ELF-1 (cell line): ENCODE measurements around the gene PARVB.
A peak's percentile ranks its signal among the peaks of the same experiment; 100 is the strongest.

ENCODE experiments used
- DNase-seq: peaks from one replicate; pipeline ENCODE4 v3.0.0-alpha.2; 2016; ENCODE audit warnings: low read depth, low spot score

The PARVB gene

GRCh38 chr22:44133161-44133560, 109.1 kb downstream of the PARVB start:
- DNase-seq, result no peak

- DNase-seq, result no peak
These were observed 109.9 kb downstream of the PARVB start for GRCh38 chr22:44133901-44134571.

DNA sequence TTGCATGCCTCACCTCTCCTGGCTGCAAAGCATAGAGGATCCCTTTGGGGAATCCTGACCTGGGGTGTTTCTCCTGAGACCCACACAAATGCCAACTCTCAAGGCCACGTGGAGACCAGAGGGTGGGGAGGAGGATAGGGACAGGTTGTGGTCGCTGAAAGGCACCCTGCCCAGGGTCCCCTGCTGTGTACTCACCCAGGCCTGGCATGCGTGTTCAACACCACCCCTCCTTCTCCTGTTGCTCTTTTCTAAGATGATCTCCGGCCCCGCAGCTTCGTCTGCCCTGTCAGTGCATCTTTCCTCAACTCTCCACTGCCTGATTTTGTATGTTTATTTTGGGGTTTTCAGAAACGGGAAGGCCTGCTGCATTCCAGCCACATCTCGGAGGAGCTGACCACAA, 112.0 kb downstream of the PARVB start:
- no peak for DNase-seq

DNA sequence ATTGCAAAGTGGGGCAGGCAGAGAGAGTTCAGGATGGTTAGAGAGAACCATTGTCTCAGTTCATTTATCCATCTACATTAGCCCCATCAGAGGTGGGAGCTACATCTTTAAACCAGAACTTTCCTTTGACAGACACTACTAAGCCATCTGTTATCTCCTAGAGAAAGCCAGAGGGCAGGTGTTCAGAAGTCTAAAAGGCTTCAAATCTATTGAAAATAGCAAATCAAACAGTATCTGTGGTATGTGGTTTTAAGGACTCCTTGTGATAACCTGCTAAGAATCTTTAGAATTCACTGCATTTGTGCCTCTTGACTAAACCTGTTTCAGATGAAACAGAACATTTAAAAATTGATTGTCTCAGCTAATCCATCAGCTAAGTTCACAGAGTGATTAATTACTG, 112.7 kb downstream of the PARVB start:
- DNase-seq, result no peak

GRCh38 chr22:44137415-44137814, 113.3 kb downstream of the PARVB start:
- DNase-seq, result no peak

DNA sequence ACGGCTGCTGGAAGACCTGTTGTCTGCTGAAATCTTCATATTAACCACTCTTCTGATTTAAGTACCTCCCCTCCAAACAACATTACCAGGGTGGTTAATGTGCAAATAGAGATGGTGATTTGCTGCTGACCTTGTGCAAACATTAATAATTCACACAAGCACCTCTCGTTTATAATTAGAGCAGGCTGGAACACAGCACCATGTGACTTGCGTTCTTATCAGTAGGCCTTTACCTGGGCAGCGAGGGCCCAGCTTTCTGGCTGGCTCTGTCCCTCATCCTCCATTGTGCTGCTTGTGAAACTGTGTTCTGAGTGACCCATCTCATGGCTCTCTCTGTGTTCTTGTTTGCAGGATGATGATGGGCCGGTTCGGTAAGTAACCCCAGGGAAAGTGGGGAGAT, 115.7 kb downstream of the PARVB start:
- DNase-seq, result no peak

DNA sequence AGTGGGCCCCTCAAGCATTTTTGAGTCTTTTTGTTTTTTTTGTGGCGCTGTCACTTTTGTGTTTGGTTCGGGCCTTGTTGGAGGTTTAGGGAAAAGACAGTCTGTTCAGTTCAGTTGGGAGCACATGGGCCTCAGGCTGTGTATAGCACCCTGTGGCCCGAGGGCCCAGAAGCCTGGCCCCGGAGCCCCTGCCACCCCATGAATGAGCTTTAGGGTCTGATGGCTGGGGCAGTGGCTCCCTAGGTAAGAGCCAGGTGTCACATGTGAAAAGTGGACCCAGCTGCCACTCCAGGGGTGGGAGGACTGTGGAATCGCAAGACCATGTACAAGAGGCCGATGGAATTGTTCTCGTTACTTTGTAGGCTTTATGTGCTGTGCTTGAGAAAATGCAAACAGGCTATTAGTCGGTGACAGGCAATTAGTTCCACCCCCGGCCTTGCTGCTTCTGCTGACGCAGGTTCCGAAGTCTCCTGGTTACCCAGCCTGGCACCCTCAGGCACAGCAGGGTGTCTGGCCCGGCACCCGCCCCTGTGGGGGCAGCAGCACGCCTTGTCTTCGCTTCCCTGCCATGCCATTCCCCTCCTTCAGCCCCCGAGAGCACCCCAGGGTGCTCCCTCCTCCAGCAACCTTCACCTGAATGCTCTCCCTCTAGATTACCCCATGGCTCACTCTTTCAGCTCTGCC, 118.5 kb downstream of the PARVB start:
- no peak for DNase-seq

- no peak for DNase-seq
These were observed 119.0 kb downstream of the PARVB start for GRCh38 chr22:44143105-44143474.

- DNase-seq, result peak; percentile 22
These were observed 119.5 kb downstream of the PARVB start for GRCh38 chr22:44143579-44143978.

DNA sequence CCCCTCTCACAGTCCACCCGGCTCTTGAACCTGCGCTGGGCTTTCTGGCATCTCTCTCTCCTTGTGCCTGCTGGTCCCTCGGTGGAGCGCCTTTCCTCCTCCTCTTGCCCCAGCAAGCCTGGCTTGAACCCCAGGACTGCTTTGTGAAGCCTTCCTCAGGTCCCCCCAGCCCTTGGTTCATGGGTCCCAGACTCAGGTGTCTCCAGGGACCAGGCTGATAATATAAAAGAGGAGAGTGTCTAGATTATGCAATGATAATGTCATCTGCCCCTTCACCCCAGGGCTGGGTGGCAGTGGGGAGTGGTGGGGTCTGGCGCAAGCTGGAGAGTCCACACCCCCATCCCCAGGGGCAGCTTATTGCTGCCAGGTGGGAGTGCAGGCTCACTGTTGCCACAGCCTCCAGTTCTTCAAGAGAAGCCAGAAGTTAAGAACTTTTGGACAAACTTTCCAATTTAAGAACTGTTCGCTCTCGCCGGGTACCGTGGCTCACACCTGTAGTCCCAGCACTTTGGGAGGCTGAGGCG, 120.0 kb downstream of the PARVB start:
- DNase-seq, result no peak

- no peak for DNase-seq
These were observed 121.4 kb downstream of the PARVB start for GRCh38 chr22:44145544-44145943.

GRCh38 chr22:44146088-44146861, 122.2 kb downstream of the PARVB start:
- DNase-seq, result peak; percentile 16

GRCh38 chr22:44147008-44147645, 123.0 kb downstream of the PARVB start:
- DNase-seq, result peak; percentile 15

GRCh38 chr22:44147821-44148574, 123.9 kb downstream of the PARVB start:
- DNase-seq, result peak; percentile 91

DNA sequence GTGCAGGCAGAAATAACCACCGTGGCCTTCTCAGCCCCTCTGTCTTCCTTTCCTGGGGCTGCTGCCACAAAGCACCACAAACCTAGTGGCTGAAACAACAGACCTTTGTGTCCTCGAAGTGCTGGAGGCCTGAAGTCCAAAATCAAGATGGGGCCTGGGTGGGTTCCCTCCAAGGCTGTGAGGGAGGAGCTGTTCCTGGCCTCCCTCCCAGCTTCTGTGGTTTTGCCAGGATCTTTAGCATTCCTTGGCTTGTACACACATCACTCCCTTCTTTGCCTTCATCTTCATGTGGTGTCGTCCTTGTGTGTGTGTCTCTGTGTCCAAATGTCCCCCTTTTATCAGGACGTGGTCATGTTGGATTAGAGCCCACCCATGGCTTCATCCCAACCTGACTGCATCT, 127.6 kb downstream of the PARVB start:
- no peak for DNase-seq

DNA sequence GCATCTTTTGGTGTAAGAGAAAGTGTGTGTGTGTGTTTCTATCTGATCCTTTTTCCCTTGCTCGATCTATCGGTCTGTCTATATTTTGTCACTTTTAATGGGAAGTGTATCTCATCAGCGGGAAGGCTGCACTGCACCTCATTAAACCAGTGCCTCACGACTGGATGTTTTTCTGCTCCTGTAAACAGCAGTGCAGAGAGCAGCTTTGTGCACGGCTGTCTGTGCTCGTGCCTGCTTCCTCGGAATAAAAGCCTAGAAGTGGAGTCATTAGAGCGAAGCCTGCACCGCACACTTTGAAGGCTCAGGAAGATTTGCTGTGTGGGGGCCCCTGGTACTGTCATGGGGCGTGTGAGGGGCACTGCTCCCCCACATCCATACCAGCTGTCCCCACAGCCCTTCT, 129.6 kb downstream of the PARVB start:
- DNase-seq, result no peak

DNA sequence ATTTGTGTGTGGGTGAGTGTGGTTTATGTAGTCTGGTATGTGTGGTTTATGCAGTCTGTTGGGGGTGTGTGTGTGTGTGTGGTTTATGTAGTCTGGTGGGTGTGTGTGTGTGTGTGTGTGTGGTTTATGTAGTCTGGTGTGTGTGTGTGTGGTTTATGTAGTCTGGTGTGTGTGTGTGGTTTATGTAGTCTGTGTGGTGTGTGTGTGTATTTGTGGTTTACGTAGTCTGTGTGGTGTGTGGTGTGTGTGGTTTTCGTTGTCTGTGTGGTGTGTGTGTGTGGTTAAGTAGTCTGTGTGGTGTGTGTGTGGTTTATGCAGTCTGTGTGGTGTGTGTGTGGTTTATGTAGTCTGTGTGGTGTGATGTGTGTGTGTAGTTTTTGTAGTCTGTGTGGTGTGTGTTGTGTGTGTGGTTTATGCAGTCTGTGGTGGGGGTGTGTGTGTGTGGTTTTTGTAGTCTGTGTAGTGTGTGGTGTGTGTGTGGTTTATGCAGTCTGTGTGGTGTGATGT, 130.4 kb downstream of the PARVB start:
- DNase-seq, result no peak

DNA sequence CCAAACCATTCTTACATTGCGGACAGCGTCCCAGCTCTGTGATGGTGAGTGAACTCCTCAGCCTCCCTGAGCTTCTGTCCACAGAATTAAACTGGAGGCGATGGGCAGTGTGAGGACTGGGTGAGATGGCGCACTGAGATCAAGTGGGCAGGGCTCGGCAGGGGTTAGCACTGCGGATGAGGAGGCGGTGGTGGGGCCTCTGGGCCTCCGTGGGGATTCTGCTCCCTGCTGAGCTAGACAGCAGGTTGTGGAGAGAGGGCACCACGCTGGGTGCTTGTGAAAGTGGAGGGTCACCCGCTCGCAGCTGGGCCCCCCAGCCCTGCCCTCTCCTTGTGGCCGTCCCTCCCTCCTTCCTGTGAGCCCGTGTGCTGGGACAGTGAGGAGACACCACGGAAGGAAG, 131.0 kb downstream of the PARVB start:
- DNase-seq, result no peak

DNA sequence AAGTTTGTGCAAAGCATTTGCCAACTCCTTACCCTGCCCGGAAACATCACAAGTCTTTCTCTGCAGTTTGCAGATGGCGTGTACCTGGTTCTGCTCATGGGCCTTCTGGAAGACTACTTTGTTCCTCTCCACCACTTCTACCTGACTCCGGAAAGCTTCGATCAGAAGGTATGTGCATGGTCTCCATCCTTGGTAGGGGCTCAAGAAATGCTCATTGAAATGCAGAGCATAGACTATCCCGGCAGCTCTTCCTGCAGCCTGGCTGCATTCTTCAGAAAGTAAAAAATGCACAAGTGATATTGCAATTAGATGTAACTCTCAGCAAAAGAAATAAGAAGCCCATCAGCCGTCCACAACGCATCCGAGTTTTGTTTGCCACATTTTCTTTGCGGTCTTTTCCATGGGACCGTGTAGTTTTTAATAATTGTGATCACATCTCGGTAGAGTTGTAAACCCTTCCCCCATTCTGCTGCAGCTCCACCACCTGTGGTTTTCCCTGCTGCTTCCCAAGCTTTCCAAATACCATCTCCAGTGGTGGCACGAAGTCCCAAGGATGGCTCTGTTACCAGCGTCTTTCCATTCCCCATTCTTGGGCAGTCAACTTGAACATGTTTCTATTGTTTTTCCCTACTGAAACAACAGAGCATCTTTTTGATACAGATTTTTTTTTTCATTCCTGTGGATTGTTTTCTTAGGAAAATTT, 134.0 kb downstream of the PARVB start:
- DNase-seq, result no peak

DNA sequence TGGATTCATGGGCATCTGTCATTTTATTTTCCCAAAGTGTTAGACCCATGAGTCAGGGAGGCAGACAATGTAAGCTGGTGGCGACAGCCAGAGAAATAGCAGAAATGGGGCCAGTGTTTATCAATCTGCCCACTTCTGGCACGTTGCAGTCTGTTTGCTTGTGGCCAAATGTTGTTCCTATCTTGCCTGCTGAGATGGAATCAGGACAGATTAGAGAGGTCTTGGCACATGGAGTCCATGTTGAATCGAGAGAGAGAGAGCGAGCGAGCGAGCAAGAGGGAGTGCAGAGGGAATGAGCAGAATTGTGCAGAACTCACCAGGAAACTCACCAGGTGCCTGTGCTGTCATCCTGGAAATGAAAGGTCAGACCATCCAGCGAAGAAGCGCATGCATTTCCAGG, 134.7 kb downstream of the PARVB start:
- no peak for DNase-seq

- peak; percentile 20 for DNase-seq
These were observed 135.1 kb downstream of the PARVB start for GRCh38 chr22:44159221-44159620.
